ENCODE data around the gene NFATC2. TPM values are rescaled to one million over a fixed set of nuclear protein-coding genes. Genes with fewer than 3 reads are reported as not detected.

The NFATC2 gene
- total RNA-seq, 1 donor from 2014 or later, result 7.6 TPM

GRCh38 chr20:51337126-51337805 is 205.3 kb downstream of the NFATC2 start:
- no peaks in the 10 kb centered on the region for H3K9me3 ChIP-seq
- H3K4me1 ChIP-seq, result no peaks in the 10 kb centered on the region
- ATAC-seq (no peak), DNase-seq (no peak)
- H3K36me3 ChIP-seq, result no peaks in the 10 kb centered on the region
- H3K27me3 ChIP-seq, result no peaks in the 10 kb centered on the region
- H3K27ac ChIP-seq, result no peak overlapping the region
- H3K4me3 ChIP-seq, result no peak overlapping the region
- TF ChIP-seq CTCF (IDR thresholded peaks at IDR 0.05), result no peak
- intact Hi-C loops (cut with DNase I), result no loop called here

Small RNA genes within 50 kb of the gene (microRNA-seq; reads per million reads assigned to microRNA genes)
- not detected for gene MIR3194 (ENCODE audit: borderline microRNAs expressed)

Other genes starting within 250 kb of the NFATC2 start
- gene ATP9A, start 225.7 kb upstream of the NFATC2 start, total RNA-seq, result 32.1 TPM

Measured in upper lobe of right lung (tissue), 1 donor.